HepG2 (cell line): ENCODE measurements around the gene TRERF1. TPM values are rescaled to one million over a fixed set of nuclear protein-coding genes. Genes with fewer than 3 reads are reported as not detected.

Source experiments
- ATAC-seq: fragments of 200-7000 bp; cut with Tn5 transposase; 3 replicates; pipeline ENCODE4 v1.9.1; 2020; ENCODE audit warnings: mild to moderate bottlenecking, moderate library complexity
- BruUV-seq: library from RNA; stranded (reverse); fragments of 400-500 nt; replicated peaks from 2 replicates; lab custom pipeline; 2021; lab: Mats Ljungman, UMichigan
- CTCF ChIA-PET: fragments of 300-600 bp; formaldehyde crosslinking; extraction: SDS; loops from one replicate; lab custom pipeline; 2021; ENCODE audit warnings: low total read pairs, inconsistent platforms, low intra/inter-chr PET ratio; lab: Yijun Ruan, JAX
- POLR2A ChIA-PET: fragments of 350-600 bp; sonication (Branson Sonifier 250); formaldehyde crosslinking; loops from one replicate; lab custom pipeline; 2020; ENCODE audit warnings: antibody characterized with exemption, inconsistent platforms; lab: Yijun Ruan, JAX
- DNase-seq: peaks from one replicate; pipeline ENCODE4 v3.0.0-alpha.2; 2015; ENCODE audit warnings: low spot score
- FAIRE-seq: peaks from 3 replicates; lab custom pipeline; 2011; peaks lifted over from hg19 to GRCh38; lab: Jason Lieb, UNC
- H2AFZ ChIP-seq: one replicate; pipeline ENCODE4 v1.6.1; 2011; ENCODE audit warnings: low read length, inconsistent platforms
- H3K27ac ChIP-seq: fragments of 300-600 bp; 3 replicates; pipeline ENCODE4 v1.8.0; 2011; ENCODE audit warnings: mixed run types, mild to moderate bottlenecking, mixed read lengths, low read length, inconsistent platforms; ENCODE audit not compliant: insufficient read depth; ENCODE audit errors: extremely low read length
- H3K27me3 ChIP-seq, 2 experiments: fragments of 200-600 bp in 1 of 2; 2 replicates in 1 of 2; 3 replicates in 1 of 2; pipeline versions ENCODE4 v1.6.0 to v1.8.0; 2011; ENCODE audit warnings: low read length in 2 of 2, mild to moderate bottlenecking in 2 of 2, moderate library complexity in 2 of 2, inconsistent platforms in 1 of 2; ENCODE audit not compliant: insufficient read depth in 2 of 2, control insufficient read depth in 1 of 2
- H3K36me3 ChIP-seq, 2 experiments: fragments of 200-600 bp in 1 of 2; replicated peaks in 1 of 2; 2 replicates in 1 of 2; 3 replicates in 1 of 2; pipeline versions ENCODE4 v1.5.1 to v1.8.0; 2011; ENCODE audit warnings: low read length in 2 of 2, inconsistent platforms in 1 of 2; ENCODE audit not compliant: insufficient read depth in 2 of 2, control insufficient read depth in 1 of 2
- H3K4me1 ChIP-seq: 2 replicates; pipeline ENCODE4 v1.5.1; 2012; ENCODE audit warnings: low read length, inconsistent platforms; ENCODE audit not compliant: insufficient read depth
- H3K4me2 ChIP-seq: 2 replicates; pipeline ENCODE4 v1.6.0; 2011; ENCODE audit warnings: low read depth, low read length, inconsistent platforms
- H3K4me3 ChIP-seq, 3 experiments: fragments of 200-600 bp in 1 of 3; sonication (generic), shearing (Covaris generic) in 1 of 3; replicated peaks in 1 of 3; 2 replicates each; pipeline ENCODE4 v1.5.1; 2011 to 2016; ENCODE audit warnings: low read length in 3 of 3, inconsistent platforms in 2 of 3, low read depth in 2 of 3, mild to moderate bottlenecking in 2 of 3, control low read depth in 1 of 3, mixed read lengths in 1 of 3; ENCODE audit not compliant: insufficient read depth in 1 of 3
- H3K79me2 ChIP-seq: one replicate; pipeline ENCODE4 v1.6.1; 2011; ENCODE audit warnings: low read length, inconsistent platforms; ENCODE audit not compliant: insufficient read depth
- H3K9ac ChIP-seq: 2 replicates; pipeline ENCODE4 v1.6.0; 2011; ENCODE audit warnings: mild to moderate bottlenecking, low read depth, low read length, inconsistent platforms; ENCODE audit not compliant: insufficient read depth
- H3K9me3 ChIP-seq: 2 replicates; pipeline ENCODE4 v1.5.1; 2012; ENCODE audit warnings: mild to moderate bottlenecking, low read length
- H4K20me1 ChIP-seq: 2 replicates; pipeline ENCODE4 v1.6.0; 2011; ENCODE audit warnings: inconsistent platforms, mild to moderate bottlenecking, low read length, moderate library complexity; ENCODE audit not compliant: insufficient read depth
- DMAP1 ChIP-seq: IDR thresholded peaks from 2 replicates; pipeline ENCODE4 v1.6.1; 2016
- SP4 ChIP-seq: sonication (generic); formaldehyde crosslinking; IDR thresholded peaks from 2 replicates; pipeline ENCODE4 v1.8.1; 2023; ENCODE audit warnings: mild to moderate bottlenecking, missing genetic modification reagents
- ZBTB1 ChIP-seq: sonication (generic); formaldehyde crosslinking; IDR thresholded peaks from 2 replicates; pipeline ENCODE4 v1.4.0; 2020; ENCODE audit warnings: missing genetic modification reagents, borderline replicate concordance
- ZNF746 ChIP-seq: sonication (generic); formaldehyde crosslinking; IDR thresholded peaks from 2 replicates; pipeline ENCODE4 v1.8.0; 2022; ENCODE audit warnings: mild to moderate bottlenecking, missing genetic modification reagents
- ZSCAN30 ChIP-seq: sonication (generic); formaldehyde crosslinking; IDR thresholded peaks from 2 replicates; pipeline ENCODE4 v1.5.0; 2020; ENCODE audit warnings: mild to moderate bottlenecking, missing genetic modification reagents
- WGBS: methylation state at CpG from one replicate; pipeline ENCODE4 v1.1.6; 2017; ENCODE audit warnings: low lambda C conversion rate; 5-methylcytosine and 5-hydroxymethylcytosine counted together
- in situ Hi-C: cut with HindIII; loops from 2 replicates; pipeline ENCODE4 v1.10.0; 2017; ENCODE audit warnings: low pct_unique_long_range_greater_than_20kb; ENCODE audit not compliant: extremely low pct_ligation_motif_present
- intact Hi-C: fragments of 100-400 bp; cut with micrococcal nuclease; formaldehyde crosslinking; loops from one replicate; pipeline ENCODE4 v1.10.0; 2022; ENCODE audit not compliant: unreplicated experiment
- polyA plus RNA-seq, 8 experiments: library from polyadenylated mRNA; depleted of rRNA in 3 of 8; stranded (reverse) in 7 of 8; unstranded in 1 of 8; fragments of >200 nt; fragmentation: Illumina TruSeq in 4 of 8; extraction: Trizol in 4 of 8; gene quantifications; 2 replicates each; pipeline versions ENCODE4 v1.2.1 to v1.2.3, GENCODE V29; 2011 to 2016; ENCODE audit warnings: low read depth in 4 of 8, missing spikeins in 1 of 8, mixed read lengths in 1 of 8; ENCODE audit not compliant: insufficient read depth in 1 of 8
- total RNA-seq, 5 experiments: library from RNA; depleted of rRNA; stranded (reverse); fragments of >200 nt; fragmentation: Illumina TruSeq; extraction: Trizol; gene quantifications; 2 replicates each; pipeline ENCODE4 v1.2.3, GENCODE V29; 2016; ENCODE audit warnings: low read depth in 1 of 5
- TF ChIP-seq, protein P1 (sequence below): sonication (generic); formaldehyde crosslinking; IDR thresholded peaks from 2 replicates; pipeline ENCODE4 v1.5.0; 2020; ENCODE audit warnings: mild to moderate bottlenecking, missing genetic modification reagents
- TF ChIP-seq, protein P2 (sequence below): sonication (generic); formaldehyde crosslinking; IDR thresholded peaks from 2 replicates; pipeline ENCODE4 v1.4.0; 2020; ENCODE audit warnings: missing genetic modification reagents

TRERF1 gene
- total and polyA plus RNA-seq, 2 of the 13 experiments (the other 11 are each of a cell fraction or from before 2014, with no cell fraction given), result 0.02 TPM; not detected in 1

DNA sequence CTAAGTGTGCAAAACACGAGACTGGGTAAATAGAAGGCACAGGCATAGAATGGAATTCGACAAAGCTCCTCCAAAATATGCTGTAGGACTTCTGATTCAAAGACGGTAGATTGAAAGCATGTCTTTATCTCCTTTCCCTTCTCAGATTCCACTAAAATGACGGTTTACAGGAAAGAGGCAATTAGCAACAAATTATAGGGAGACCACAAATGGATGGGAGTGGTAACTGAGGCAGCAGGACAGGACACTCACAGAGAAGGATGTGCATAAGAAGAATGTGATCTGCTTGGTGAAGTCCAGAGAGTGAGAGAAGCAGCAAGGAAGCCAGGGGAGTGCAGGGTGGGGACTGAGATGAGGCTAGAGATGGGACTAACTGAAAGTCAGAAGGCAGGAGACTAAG is 120.7 kb downstream of the TRERF1 start:
- POLR2A ChIA-PET, result no interaction called here
- intact Hi-C loops, result no loop called here
- WGBS, result 20% methylated on average over 4 of the region's 4 CpGs

More for the DNA sequence above, 120.7 kb downstream of the TRERF1 start:
- BruUV-seq, result no TSS peak
- H3K36me3 ChIP-seq, result no peaks in the 10 kb centered on the region
- no peak overlapping the region for H3K4me2 ChIP-seq
- TF ChIP-seq ZSCAN30 (CRISPR knock-in tag), result no peak
- TF ChIP-seq SP4 (CRISPR knock-in tag), result no peak
- TF ChIP-seq, protein P1, sequence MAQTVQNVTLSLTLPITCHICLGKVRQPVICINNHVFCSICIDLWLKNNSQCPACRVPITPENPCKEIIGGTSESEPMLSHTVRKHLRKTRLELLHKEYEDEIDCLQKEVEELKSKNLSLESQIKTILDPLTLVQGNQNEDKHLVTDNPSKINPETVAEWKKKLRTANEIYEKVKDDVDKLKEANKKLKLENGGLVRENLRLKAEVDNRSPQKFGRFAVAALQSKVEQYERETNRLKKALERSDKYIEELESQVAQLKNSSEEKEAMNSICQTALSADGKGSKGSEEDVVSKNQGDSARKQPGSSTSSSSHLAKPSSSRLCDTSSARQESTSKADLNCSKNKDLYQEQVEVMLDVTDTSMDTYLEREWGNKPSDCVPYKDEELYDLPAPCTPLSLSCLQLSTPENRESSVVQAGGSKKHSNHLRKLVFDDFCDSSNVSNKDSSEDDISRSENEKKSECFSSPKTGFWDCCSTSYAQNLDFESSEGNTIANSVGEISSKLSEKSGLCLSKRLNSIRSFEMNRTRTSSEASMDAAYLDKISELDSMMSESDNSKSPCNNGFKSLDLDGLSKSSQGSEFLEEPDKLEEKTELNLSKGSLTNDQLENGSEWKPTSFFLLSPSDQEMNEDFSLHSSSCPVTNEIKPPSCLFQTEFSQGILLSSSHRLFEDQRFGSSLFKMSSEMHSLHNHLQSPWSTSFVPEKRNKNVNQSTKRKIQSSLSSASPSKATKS (CRISPR knock-in tag), result no peak
- no peak for TF ChIP-seq ZNF746 (CRISPR knock-in tag)
- TF ChIP-seq DMAP1, result no peak
- TF ChIP-seq ZBTB1 (CRISPR knock-in tag), result no peak
- TF ChIP-seq, protein P2, sequence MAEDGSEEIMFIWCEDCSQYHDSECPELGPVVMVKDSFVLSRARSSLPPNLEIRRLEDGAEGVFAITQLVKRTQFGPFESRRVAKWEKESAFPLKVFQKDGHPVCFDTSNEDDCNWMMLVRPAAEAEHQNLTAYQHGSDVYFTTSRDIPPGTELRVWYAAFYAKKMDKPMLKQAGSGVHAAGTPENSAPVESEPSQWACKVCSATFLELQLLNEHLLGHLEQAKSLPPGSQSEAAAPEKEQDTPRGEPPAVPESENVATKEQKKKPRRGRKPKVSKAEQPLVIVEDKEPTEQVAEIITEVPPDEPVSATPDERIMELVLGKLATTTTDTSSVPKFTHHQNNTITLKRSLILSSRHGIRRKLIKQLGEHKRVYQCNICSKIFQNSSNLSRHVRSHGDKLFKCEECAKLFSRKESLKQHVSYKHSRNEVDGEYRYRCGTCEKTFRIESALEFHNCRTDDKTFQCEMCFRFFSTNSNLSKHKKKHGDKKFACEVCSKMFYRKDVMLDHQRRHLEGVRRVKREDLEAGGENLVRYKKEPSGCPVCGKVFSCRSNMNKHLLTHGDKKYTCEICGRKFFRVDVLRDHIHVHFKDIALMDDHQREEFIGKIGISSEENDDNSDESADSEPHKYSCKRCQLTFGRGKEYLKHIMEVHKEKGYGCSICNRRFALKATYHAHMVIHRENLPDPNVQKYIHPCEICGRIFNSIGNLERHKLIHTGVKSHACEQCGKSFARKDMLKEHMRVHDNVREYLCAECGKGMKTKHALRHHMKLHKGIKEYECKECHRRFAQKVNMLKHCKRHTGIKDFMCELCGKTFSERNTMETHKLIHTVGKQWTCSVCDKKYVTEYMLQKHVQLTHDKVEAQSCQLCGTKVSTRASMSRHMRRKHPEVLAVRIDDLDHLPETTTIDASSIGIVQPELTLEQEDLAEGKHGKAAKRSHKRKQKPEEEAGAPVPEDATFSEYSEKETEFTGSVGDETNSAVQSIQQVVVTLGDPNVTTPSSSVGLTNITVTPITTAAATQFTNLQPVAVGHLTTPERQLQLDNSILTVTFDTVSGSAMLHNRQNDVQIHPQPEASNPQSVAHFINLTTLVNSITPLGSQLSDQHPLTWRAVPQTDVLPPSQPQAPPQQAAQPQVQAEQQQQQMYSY (CRISPR knock-in tag), result no peak
- H3K79me2 ChIP-seq, result no peaks in the 10 kb centered on the region
- H4K20me1 ChIP-seq, result no peaks in the 10 kb centered on the region
- no peaks in the 10 kb centered on the region for H3K9me3 ChIP-seq
- H3K27me3 ChIP-seq, result peaks cover 0 to 45% of the 10 kb centered on the region in 2 experiments; a peak in 3 of 5 replicates
- H3K4me1 ChIP-seq, result no peaks in the 10 kb centered on the region
- ATAC-seq (no peak), FAIRE-seq (no peak), DNase-seq (no peak)
- in situ Hi-C loops, result no loop called here
- no peak overlapping the region for H3K4me3 ChIP-seq
- no peak overlapping the region for H3K9ac ChIP-seq
- no peak overlapping the region for H3K27ac ChIP-seq
- H2AFZ ChIP-seq, result no peak overlapping the region
- CTCF ChIA-PET, result no interaction called here
